ENCODE measurements around the gene NTM. TPM values are rescaled to one million over a fixed set of nuclear protein-coding genes. Genes with fewer than 3 reads are reported as not detected.

Gene NTM
- total and polyA plus RNA-seq, 2 experiments from 2014 or later = 1.1 to 1.7 TPM

- no peaks in the 10 kb centered on the region for H3K27me3 ChIP-seq
- H3K36me3 ChIP-seq = no peaks in the 10 kb centered on the region
- TF ChIP-seq CTCF (IDR thresholded peaks at IDR 0.05; ENCODE audit: low read depth, low read length) = no peak
- no peaks in the 10 kb centered on the region for H3K9me3 ChIP-seq (ENCODE audit: low read depth)
- no peak for DNase-seq (ENCODE audit: low read depth in 1 of 2, low spot score in 1 of 2)
- H3K27ac ChIP-seq = no peak overlapping the region
- H3K4me3 ChIP-seq = no peak overlapping the region
- peaks cover 15% of the 10 kb centered on the region for H3K4me1 ChIP-seq (ENCODE audit: low read depth)
These were observed 705.0 kb downstream of the NTM start for GRCh38 chr11:132075447-132075846.

- no peak overlapping the region for H3K4me3 ChIP-seq
- H3K4me1 ChIP-seq (ENCODE audit: low read depth) = peaks cover 15% of the 10 kb centered on the region
- no peak for TF ChIP-seq CTCF (IDR thresholded peaks at IDR 0.05; ENCODE audit: low read depth, low read length)
- H3K36me3 ChIP-seq = no peaks in the 10 kb centered on the region
- no peak overlapping the region for H3K27ac ChIP-seq
- H3K27me3 ChIP-seq = no peaks in the 10 kb centered on the region
- no peaks in the 10 kb centered on the region for H3K9me3 ChIP-seq (ENCODE audit: low read depth)
- DNase-seq (ENCODE audit: low read depth in 1 of 2, low spot score in 1 of 2) = no peak
These were observed 707.0 kb downstream of the NTM start for GRCh38 chr11:132077416-132077815.

- TF ChIP-seq CTCF (IDR thresholded peaks at IDR 0.05; ENCODE audit: low read depth, low read length) = no peak
- H3K9me3 ChIP-seq (ENCODE audit: low read depth) = peaks cover 4% of the 10 kb centered on the region
- no peak for DNase-seq (ENCODE audit: low read depth in 1 of 2, low spot score in 1 of 2)
- peaks cover 15% of the 10 kb centered on the region for H3K4me1 ChIP-seq (ENCODE audit: low read depth)
- H3K27ac ChIP-seq = no peak overlapping the region
- H3K36me3 ChIP-seq = no peaks in the 10 kb centered on the region
- no peak overlapping the region for H3K4me3 ChIP-seq
- H3K27me3 ChIP-seq = no peaks in the 10 kb centered on the region
These were observed 708.1 kb downstream of the NTM start for GRCh38 chr11:132078264-132079076.

- Histone ChIP-seq H3K4me1 (ENCODE audit: low read depth) (peaks cover 15% of the 10 kb centered on the region), H3K27me3 (no peaks in the 10 kb centered on the region), H3K36me3 (no peaks in the 10 kb centered on the region), H3K9me3 (ENCODE audit: low read depth) (peaks cover 7% of the 10 kb centered on the region), H3K4me3 (no peak overlapping the region), H3K27ac (no peak overlapping the region)
- DNase-seq (ENCODE audit: low read depth in 1 of 2, low spot score in 1 of 2) = no peak
- TF ChIP-seq CTCF (IDR thresholded peaks at IDR 0.05; ENCODE audit: low read depth, low read length) = no peak
These were observed 709.7 kb downstream of the NTM start for GRCh38 chr11:132080127-132080526.

- Histone ChIP-seq H3K4me1 (ENCODE audit: low read depth) (no peaks in the 10 kb centered on the region), H3K4me3 (no peak overlapping the region), H3K36me3 (no peaks in the 10 kb centered on the region), H3K9me3 (ENCODE audit: low read depth) (peaks cover 7% of the 10 kb centered on the region), H3K27me3 (no peaks in the 10 kb centered on the region), H3K27ac (no peak overlapping the region)
- no peak for DNase-seq (ENCODE audit: low read depth in 1 of 2, low spot score in 1 of 2)
- TF ChIP-seq CTCF (IDR thresholded peaks at IDR 0.05; ENCODE audit: low read depth, low read length) = no peak
These were observed 712.2 kb downstream of the NTM start for GRCh38 chr11:132082566-132082965.
